Stimulated activated naive CD4-positive, alpha-beta T cell treated with Interleukin-2 at 50 U/mL for 16 hours (primary cell): ENCODE data around the gene LLGL2.
"Not testable (repeated sequence)": the region's sequence is repeated elsewhere in the genome, so short reads cannot be mapped to it uniquely, and the experiment has no call there.

Source experiments
- DNase-seq: peaks from one replicate; lab custom pipeline; 2025; lab: John Stamatoyannopoulos, UW

Gene LLGL2, protein sequence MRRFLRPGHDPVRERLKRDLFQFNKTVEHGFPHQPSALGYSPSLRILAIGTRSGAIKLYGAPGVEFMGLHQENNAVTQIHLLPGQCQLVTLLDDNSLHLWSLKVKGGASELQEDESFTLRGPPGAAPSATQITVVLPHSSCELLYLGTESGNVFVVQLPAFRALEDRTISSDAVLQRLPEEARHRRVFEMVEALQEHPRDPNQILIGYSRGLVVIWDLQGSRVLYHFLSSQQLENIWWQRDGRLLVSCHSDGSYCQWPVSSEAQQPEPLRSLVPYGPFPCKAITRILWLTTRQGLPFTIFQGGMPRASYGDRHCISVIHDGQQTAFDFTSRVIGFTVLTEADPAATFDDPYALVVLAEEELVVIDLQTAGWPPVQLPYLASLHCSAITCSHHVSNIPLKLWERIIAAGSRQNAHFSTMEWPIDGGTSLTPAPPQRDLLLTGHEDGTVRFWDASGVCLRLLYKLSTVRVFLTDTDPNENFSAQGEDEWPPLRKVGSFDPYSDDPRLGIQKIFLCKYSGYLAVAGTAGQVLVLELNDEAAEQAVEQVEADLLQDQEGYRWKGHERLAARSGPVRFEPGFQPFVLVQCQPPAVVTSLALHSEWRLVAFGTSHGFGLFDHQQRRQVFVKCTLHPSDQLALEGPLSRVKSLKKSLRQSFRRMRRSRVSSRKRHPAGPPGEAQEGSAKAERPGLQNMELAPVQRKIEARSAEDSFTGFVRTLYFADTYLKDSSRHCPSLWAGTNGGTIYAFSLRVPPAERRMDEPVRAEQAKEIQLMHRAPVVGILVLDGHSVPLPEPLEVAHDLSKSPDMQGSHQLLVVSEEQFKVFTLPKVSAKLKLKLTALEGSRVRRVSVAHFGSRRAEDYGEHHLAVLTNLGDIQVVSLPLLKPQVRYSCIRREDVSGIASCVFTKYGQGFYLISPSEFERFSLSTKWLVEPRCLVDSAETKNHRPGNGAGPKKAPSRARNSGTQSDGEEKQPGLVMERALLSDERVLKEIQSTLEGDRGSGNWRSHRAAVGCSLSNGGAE

DNA sequence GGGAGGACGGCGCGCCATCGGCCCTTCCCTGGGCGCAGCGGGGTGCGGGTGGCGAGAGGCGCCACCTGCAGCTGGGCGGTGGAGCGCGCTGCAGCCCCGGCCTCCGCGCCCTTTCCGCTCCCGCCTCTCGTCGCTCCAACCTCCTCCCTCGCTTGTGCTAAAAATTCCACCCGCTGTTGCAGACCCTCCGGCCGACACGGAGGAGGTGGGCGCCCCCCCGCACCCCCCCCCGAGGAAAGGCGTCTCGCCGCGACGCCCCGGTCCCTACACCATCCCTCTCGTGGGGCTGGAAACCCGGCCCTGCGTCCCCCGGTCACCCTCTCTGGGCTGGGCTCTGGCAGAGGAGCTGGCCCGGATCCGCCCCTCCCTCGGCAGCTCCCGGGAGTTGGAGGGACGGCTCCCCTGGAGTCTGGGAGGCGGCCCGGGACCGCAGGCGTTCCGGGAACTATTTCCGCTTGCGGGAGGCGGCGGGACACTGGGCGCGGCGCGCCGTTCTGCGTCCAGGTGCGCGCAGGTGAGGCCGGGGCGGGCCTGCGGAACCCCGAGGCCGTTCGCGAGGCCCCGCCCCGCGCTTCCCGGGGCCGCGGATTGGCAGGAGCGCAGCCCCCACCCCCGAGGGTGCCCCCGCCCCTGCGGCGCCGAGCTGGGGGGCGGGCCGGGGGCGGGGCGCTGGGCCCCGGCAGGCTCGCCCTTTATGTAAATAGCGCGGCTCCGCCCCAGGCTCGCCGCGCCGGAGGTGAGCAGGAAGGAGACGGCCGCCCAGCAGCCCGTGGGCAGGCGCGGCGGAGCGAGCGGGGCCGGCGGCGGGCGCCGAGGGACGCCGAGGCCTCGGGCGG is at the start of gene LLGL2:
Gene LLGL2 (plus strand): TSS at position 728 of the 836 bp plus-strand sequence. CDS start 17,730 bp downstream, outside the sequence.
- peak; percentile 81 for DNase-seq

DNA sequence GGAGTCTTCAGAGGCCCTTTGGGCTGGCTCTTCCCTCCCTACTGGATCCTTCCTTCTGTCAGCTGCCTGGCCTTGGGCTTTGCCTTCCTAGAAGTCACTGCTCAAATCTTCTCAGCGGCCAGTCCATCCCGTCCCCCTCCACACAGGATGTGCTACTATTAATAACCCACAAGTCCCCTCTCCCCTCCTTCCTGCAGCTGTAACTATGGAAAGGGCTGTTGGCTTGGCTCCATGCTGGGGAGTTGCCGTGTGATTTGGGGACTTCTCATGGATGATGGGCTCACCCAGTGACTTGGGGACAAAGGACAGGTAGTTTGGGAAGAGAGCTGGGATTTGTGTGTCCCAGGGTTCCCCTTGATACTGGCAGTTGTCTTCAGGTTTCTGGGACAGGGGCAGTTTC is 49.6 kb upstream of the LLGL2 start:
- no peak for DNase-seq

DNA sequence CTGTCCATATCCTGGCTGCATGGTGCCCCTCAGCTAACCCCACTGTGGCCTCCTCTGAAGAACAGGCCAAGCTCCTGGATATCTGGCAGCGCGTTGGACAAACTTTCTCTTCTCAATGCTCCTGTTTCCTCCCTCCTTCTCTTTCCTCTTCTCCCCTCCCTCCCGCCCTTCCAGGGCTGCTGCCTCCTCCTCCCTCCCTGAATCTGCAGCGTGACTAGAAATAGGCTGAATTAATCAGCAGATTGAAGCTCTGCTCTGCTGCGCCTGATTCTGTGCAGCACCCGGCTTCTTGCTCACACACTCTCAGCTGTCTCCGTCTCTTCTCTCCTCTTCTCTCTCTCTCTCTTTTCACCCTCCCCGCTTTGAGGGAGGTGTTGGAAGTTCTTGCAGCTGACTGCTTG is 49.2 kb upstream of the LLGL2 start:
- DNase-seq, result no peak

DNA sequence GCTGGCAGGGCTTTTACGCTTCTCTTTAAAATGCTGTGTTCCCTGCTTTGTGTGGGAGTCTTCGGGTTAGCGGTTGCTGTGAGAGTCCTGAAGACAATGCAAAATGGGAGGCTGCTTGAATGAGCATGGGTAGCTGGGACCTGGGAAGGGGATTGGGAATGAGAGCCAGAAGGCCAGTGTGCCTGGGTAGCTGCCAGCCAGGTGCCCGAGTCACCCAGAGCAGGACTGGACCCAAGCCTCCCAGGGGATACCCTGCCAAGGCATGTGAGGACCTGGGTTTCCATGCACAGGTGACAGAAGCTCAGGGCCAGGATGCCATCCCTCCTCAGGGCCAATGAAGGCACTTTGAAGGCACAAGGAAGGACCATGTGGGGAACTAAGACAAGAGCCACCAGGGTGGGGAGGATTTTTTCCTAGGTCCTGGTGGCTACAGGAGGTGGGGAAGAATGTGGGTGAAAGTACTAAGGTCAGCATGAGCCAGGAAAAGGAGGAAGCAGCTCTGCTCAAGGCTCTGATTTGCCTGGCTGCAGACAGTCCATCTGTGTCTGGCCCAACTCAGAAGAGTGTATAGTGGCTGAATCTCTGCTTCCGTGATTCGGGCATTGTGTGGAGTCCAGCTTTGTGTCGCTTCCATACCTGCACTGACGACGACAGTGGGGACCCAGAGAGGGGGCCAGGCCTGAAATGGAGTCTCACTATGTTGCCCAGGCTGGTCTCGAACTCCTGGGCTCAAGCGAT is 48.6 kb upstream of the LLGL2 start:
- no peak for DNase-seq

DNA sequence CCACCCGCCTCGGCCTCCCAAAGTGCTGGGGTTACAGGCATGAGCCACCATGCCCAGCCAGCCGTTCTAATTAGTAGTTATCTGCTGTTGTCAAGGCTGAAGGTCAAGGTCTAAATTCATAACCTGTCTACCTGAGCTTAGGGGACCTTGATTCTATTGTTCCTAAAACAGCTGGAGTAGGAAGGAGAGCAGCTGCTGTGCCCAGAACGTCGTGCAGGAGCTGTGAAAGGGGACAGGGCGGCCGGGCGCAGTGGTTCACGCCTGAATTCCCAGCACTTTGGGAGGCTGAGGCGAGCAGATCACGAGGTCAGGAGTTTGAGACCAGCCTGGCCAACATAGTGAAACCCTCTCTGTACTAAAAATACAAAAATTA is 48.0 kb upstream of the LLGL2 start:
- not testable (repeated sequence) for DNase-seq

DNA sequence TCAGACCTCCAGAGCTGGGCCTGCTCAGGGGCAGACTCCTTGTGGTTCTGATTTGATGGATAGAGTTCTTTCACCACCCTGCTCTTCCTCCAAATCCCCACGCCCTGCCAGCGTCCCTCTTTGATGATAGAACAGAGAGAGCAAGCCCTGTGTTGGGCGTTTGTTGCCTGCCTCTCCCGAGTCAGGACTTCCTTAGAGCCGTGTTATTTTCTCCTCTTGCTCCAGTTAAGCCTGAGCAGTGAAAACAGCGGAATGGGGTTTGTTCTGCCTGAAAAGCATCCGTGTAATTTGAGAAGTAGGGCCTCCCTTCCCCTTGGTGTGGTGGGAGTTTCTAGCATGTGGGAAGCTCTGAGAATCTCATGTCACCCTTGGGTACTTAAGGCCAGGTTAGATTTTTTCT is 47.0 kb upstream of the LLGL2 start:
- no peak for DNase-seq

DNA sequence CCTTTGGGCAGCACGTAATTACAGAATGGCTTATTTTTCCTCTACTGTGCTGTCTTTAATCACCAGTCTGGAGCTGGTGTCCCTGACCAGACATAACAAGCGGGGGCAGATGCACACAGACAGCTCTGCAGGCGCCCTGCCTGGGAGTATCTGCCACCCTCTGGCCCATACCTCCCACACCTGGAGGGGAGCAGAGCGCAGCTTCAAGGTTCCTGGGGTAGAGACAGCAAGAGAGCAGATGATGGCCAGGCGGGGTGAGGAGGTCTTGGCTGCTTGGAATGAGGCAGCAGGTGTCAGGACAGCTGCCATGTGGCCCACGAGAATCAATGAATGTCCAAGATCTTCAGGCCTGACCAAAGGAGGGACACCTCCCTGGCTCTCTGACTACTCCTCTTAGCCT is 45.2 kb upstream of the LLGL2 start:
- no peak for DNase-seq

DNA sequence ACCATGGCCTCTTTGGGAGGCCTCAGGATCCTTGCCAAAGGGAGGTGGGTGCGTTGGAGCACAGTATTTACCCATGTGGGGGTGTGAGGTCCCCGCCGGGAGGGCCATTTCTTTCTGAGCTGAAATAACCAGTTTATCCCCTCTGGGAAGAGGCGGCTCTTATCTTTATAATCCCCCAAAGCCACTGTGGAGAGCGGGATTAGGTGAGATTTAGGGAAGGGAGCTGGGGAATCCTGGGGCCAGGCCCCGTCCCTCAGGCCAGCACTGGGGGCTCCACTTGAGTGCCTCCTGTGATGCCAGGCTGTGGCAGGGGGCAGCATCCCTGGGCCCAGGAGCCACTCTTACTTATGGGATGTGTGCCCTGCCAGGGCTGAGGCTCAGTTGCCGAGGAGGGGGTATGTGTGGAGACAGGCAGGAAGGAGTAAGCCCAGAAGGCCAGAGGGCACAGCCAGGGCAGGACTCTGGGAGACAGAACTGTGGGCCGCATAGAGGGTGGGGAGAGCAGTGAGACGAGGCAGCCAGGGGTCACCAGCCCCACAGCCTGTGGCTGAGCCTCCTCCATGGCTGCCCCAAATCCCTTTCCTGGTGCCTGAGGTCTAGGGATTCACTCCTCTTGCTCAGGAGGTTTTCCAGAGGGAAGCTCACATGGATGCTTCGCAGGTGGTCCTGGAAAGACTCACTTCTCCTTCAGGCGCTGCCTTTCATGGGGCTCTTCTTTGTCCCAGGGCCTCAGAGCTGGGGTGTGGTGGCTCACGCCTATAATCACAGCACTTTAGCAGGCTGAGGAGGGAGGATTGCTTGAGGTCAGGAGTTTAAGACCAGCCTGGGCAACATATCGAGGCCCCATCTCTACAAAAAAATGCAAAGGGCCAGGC is 44.1 kb upstream of the LLGL2 start:
- DNase-seq, result no peak

DNA sequence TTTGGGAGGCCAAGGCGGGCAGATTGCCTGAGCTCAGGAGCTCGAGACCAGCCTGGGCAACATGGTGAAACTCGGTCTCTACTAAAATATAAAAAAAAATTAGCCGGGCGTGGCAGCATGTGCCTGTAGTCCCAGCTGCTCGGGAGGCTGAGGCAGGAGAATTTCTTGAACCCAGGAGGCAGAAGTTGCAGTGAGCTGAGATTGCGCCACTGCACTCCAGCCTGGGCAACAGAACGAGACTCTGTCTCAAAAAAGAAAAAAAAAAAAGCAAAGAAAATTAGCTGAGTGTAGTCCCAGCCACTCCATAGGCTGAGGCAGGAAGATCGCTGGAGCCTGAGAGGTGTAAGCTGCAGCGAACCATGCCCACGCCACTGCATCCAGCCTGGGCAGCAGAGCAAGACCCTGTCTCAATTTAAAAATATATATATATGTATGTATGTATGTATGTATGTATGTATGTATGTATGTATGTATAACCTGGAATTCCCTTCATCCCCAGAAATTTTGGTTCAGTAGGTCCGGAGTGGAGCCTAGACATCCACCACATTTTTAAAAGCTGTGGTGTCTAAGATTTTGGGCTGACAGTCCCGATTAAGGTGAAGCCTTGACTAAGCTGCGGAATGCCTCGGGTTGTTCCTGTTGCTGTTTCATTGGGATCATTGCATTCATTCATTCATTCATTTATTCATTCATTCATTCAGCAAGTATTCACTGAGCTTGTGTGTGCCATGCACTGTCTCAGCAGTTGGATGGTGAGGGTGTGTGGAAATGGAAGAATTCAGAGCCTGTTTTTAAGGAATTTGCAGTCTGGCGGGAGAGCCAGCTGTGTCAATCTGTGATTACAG is 43.2 kb upstream of the LLGL2 start:
- DNase-seq, result no peak

DNA sequence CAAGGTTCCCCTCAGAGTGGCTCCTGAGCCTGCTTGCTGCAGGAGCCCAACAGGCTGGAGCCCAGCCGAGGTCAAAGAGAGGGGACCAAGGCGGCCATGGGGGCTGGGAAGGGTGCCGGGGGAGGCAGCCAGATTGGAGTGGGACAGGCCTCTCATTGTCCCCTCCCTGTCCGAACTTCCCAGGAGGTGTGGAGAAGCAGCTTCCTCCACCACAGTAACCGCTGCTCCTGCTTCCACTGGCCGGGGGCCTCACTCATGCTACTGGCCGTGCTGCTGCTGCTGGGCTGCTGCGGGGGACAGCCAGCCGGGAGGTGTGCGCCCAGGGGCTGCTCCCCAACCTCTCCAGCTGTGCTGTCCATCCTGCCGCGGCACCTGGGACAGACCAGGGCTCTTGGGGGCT is 39.8 kb upstream of the LLGL2 start:
- no peak for DNase-seq

DNA sequence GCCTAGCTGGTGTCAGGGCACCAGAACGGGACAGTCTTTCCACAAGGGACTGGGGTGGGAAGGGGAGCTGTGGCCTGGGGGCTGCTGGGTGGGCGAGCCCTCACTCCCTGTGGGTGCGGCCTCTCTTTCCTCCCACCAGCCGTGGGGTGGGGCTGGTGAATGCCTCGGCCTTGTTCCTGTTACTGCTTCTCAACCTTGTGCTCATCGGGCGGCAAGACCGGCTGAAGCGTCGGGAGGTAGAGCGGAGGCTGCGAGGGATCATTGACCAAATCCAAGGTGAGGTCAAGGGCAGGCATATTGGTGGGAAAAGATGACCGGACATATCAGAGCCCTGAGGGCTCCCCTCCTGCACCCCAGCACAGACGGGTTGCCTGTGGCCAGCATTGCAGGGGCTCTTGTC is 39.3 kb upstream of the LLGL2 start:
- no peak for DNase-seq

DNA sequence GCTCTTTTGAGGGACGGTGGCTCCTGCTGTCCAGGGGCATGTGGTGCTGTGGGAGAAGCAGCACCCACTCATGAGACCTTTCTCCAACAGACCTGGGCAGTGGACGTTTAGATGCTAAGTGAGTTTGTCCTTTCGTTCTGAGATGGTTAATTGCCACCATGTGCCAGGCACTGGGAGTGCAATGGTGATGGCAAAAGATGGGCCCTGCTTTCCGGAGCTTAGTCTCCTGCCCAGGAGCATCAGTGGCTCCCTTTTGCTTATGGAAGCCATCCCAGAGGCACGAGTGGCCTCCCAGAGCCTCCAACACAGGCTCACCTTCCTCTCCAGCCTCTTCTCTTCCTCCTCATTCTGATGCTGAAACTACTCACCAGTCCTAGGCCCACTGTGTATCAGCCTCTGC is 38.5 kb upstream of the LLGL2 start:
- no peak for DNase-seq

DNA sequence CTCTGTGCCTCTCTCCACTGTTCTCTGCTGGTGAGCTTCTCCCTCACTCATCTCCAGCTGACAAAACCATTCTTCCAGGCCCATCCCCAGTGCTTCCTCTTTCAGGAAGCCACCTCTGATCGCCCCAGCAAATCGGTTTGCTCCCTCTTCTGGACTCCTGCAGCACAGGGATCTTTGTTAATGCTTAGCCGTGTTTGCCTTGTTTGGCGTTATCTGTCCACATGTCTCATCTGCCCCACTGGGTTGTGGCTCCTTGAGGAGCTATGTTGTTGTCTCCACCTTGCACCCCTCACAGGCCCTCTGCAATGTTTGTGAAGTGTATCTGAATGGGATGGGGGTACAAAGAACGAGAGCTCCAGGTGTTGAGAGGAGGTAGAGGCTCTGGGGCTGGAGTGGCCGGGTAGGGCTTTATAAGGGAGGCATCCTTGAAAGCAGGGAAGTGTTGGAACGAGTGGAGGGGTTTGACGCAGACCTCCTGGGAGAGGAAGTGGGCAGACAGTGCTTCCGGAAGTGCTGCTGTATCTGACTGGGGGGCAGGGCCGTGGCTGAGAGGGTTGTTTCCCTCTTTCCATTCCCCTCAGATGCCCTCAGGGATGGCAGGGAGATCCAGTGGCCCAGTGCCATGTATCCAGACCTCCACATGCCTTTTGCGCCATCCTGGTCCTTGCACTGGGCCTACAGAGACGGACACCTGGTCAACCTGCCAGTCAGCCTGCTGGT is 38.0 kb upstream of the LLGL2 start:
- DNase-seq, result no peak

DNA sequence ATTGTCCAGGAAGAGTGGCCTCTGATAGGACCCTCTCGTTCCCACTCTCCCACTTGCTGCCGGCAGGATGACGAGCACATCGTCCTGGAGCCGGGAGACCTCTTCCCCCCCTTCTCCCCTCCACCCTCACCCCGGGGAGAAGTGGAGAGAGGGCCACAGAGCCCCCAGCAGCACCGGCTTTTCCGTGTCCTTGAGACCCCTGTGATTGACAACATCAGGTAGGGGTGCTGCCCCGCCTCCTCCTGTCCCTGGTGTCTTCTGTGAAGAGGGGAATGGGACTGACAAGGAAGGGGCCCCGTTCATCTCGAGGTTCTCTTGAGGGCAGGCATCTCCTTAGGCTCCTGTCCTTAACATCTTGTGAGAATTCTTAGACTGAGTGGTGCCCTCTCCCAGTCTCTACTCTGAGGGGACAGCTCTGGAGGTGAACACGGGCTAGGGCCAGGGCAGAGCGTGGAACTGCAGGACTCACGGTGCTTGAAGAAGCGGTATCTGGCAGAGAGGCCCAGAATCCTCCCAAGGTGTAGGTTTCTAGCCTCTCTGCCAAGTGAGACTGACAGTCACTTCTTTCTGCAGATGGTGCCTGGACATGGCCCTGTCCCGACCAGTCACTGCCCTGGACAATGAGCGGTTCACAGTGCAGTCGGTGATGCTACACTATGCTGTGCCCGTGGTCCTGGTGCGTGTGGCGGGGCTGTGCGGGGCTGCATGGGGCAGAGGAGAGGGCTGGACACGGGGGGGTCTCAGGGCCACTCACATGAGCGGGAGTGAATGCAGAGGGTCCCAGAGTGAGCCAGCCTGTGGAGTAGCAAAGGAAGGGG is 36.6 kb upstream of the LLGL2 start:
- DNase-seq, result no peak

DNA sequence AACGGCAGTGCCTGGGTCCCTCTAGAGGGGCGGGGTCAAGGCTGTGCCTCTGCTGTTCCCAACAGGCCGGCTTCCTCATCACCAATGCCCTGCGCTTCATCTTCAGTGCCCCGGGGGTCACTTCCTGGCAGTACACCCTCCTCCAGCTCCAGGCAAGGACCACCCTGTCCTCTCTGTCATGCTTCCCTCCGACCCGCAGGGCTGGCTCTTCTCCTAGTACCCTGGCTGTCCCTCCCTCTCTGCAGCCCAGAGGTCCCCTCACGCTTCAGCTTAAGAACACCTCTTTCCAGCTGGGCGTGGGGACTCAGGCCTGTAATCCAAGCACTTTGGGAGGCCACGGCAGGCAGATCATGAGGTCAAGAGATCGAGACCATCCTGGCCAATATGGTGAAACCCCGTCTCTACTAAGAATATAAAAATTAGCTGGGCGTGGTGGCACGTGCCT is 36.0 kb upstream of the LLGL2 start:
- DNase-seq, result no peak

DNA sequence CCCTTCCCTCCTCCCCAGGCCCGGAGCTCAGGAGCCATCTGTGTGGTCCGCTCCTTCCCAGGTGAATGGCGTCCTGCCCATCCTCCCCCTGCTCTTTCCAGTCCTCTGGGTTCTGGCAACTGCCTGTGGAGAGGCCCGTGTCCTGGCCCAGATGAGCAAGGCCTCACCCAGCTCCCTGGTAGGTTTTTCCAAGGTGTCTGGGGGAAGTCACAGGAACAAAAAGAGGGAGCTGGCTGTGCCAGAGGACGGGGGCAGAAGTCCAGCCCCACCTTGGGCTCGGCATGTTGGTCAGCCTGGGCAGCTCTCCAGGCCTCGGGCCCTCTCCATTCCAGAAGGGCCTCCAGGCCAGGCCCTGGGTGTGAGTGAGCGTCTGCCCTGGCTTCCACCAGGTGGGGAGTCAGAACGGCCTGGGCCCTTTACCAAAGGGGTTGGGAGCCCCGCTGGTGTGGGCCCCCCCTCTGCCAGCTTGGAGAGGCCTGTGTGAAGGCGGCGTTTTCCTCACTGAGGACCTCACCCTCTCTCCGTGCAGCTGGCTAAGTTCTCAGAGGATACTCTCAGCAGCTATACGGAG is 35.2 kb upstream of the LLGL2 start:
- no peak for DNase-seq

DNA sequence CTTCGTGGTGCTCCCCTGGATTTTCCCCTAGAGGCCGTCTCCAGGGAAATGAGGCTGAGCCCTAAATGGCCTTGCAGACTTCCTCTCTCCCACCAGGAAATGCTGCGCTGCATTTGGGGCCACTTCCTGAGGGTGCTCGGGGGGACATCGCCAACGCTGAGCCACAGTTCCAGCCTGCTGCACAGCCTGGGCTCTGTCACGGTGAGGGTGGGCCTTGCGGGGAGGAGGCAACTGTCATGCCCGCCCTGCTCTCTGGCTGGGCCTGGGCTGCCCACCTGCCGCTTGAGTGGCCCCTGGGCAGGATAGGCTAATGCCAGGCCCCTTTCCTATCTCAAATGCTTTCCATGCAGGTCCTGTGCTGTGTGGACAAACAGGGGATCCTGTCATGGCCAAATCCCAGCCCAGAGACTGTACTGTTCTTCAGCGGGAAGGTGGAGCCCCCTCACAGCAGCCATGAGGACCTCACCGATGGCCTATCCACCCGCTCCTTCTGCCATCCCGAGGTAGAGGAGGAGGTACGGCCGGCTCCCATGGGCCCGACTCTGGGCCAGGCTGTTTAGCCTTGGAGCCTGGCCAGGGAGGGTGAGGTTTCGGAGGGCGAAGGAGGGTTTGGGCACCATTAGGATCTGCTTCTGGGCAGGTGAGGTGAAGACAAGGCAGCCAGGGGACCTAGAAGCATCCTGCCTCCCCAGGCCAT is 34.4 kb upstream of the LLGL2 start:
- no peak for DNase-seq
